HG03280 (cell line): ENCODE measurements around the gene C12orf60.

Source experiments
- ATAC-seq: cut with Tn5 transposase; IDR thresholded peaks from one replicate; pipeline ENCODE4 v1.9.1; 2021; ENCODE audit warnings: mild to moderate bottlenecking, moderate library complexity; ENCODE audit not compliant: unreplicated experiment

C12orf60 gene

DNA sequence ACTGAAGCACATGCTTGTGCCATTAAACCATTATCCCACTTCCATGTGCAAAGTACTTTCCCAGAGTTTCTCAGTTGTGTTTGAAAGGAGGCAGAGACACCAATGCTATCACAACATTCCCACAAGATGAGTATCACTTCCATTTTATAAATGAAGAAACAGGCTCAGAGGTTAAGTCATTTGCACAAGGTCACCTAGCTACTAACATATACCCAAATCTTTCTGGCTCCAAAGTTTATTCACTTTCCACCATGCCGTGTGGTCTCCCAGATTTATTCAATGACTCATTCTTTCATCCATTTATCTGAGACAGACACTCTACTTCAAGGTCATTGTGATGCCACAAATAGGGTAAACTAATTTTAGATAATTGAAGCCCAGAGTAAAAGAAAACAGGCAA, 30.5 kb downstream of the C12orf60 start:
- ATAC-seq = no peak

DNA sequence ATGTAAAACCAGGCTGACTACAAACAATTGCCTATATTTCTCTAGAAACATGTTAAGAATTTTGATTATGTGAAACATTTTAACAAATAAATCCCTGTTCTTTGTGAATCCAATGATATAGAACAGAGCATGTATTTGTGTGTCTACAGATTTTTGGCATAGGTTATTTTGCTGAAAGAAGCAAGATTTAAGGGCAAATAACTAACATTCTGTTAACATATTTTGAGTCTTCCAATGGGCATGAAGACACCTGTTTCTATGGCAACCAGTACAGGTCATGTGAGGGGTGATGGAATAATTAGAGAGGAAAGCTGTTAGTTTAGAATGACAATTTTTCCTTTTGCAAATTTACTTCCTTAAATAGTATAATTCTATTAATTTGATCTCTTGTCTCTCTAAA, 31.0 kb downstream of the C12orf60 start:
- no peak for ATAC-seq

- no peak for ATAC-seq
Observed at GRCh38 chr12:14836336-14837210, 33.1 kb downstream of the C12orf60 start.

GRCh38 chr12:14839262-14839661, 35.8 kb downstream of the C12orf60 start:
- ATAC-seq = no peak

GRCh38 chr12:14840616-14841015, 37.1 kb downstream of the C12orf60 start:
- no peak for ATAC-seq

DNA sequence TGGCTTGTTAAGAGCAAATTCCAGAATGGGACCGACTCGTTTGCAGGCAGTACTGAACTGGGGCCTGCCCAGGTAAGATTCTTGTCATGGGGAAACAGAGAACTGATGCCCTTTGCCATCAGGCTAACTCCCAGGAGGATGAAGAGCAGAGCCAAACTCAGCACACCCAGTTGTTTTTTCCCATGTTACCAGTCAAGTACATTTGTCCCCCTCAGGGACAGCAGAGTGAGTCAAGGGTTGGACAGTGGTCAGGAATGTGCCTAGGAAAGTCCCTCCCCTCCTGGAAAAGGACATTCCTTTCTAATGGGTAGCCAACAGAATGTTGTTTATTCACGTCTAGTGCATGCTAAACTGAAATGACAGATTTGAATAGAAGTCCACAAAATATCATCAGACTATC, 38.3 kb downstream of the C12orf60 start:
- ATAC-seq = no peak

- ATAC-seq = no peak
Observed at GRCh38 chr12:14842315-14842714, 38.8 kb downstream of the C12orf60 start.

- no peak for ATAC-seq
Observed at GRCh38 chr12:14843425-14843887, 40.0 kb downstream of the C12orf60 start, which contains the start of gene ART4. Gene ART4 (minus strand): TSS chr12:14843526. CDS start chr12:14843113, 413 bp downstream.

- no peak for ATAC-seq
Observed at GRCh38 chr12:14844401-14844800, 40.9 kb downstream of the C12orf60 start.

DNA sequence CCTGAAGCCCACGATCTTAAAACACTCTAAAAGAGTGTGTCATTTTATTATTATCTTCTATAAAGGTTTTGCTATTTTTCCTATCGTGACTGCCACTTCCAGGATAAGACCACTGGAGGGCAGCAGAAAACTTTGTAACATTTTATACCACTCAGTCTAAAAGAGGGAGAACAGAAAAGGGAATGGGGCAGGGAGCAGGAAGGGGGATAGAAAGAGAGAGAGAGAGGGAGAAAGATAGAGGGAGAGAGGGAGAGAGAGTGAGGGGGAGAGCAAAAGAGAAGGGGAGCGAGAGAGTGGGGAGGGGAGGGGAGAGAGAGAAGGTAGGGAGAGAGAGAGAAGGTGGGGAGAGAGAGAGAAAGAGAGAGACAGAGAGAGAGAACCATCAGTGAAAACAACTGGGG, 41.9 kb downstream of the C12orf60 start:
- ATAC-seq = no peak

- ATAC-seq = no peak
Observed at GRCh38 chr12:14846042-14846587, 42.6 kb downstream of the C12orf60 start.

DNA sequence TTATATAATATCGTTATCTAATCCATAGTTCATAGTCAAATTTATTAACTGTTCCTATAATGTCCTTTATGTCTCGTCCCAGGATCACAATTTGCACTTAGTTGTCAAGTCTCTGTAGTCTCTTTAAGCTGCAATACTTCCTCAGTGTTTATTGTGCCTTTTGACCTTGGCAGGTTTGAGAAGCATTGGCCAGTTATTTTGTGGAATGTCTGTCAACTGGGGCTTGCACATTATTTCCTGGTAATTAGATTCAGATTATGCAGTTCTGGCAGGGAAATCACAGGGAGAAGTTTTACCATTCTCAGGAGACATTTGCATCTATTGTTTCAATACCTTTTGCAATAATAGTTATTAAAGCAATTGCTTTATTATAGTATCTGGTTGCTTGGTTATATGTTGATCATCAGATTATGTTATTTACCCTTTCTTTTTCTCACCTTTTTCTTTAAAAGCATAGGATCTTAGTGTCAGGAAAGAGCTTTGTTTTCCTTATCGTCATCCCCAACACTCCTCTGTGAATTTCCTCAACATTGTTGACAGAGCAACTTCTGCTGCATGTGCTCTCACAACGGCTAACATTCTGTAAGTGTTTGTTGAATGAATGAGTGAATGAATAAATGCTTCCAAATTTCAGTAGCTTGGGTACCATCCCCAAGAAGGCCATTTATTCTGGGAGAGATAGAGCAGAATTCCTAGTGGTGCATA, 43.6 kb downstream of the C12orf60 start:
- no peak for ATAC-seq

DNA sequence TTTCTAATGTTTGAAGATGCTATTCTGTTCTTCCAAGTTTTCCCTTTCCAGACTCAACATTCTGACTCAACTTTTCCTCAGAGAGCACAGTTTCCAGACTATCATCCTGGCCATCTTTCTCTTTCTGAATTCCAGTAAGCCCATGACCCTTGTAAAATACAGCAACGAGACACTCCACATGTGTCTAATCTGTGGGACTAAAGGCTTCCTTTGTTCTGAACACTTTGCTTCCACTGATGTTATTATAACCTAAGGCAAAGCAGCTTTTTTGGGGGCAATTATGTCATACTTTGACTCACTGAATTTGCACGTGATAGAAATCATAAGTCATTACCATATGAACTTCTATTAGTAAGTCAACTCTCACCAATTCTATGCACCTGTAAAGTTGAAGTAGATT, 46.2 kb downstream of the C12orf60 start:
- ATAC-seq = no peak

GRCh38 chr12:14850929-14851663, 47.6 kb downstream of the C12orf60 start:
- peak; percentile 83 for ATAC-seq

- ATAC-seq = no peak
Observed at GRCh38 chr12:14852880-14853279, 49.4 kb downstream of the C12orf60 start.

GRCh38 chr12:14853961-14854360, 50.5 kb downstream of the C12orf60 start:
- ATAC-seq = no peak

GRCh38 chr12:14854586-14855183, 51.2 kb downstream of the C12orf60 start:
- ATAC-seq = no peak

- no peak for ATAC-seq
Observed at GRCh38 chr12:14858513-14858912, 55.0 kb downstream of the C12orf60 start.

DNA sequence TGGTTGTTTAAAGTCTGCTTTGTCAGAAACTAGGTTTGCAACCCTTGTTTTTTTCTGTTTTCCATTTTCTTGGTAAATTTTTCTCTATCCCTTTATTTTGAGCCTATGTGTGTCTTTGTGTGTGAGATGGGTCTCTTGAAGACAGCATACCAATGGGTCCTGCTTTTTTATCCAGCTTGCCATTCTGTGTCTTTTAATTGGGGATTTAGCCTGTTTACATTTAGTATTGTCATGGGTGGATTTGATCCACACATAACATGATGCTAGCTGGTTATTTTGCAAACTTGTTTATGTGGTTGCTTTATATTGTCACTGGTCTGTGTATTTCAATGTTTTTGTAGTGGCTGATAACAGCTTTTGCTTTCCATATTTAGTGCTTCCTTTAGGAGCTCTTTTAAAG, 57.0 kb downstream of the C12orf60 start:
- ATAC-seq = no peak

DNA sequence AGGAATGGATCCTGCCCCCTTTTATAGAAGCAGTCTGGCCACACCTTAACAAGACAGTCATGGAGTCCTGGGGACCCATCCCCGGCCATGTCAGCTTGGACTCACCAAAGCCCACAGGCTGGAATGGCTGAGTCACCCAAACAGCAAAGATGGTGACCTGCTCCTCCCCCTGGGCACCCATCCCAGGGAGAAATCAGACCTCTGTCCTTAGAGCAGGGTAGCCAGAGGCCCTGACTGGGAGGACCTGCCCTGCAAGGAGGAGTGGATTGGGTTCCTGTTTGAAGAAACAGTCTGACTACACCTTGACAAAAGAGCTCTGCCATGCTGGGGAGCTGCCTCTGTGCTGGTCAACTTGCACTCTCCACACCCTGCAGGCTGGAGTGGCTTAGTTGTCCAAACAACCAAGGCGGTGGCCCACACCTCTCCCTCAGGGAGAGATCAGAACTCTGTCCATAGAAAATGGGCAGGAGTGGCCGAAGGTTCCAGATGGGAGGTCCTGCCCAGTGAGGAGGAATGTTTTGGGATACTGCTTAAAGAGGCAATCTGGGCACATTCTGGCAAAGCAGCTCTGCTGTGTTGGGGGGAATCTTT, 65.5 kb downstream of the C12orf60 start:
- ATAC-seq = no peak
